ENCODE measurements around the gene ZC3H6.
"Not testable (repeated sequence)": the region's sequence is repeated elsewhere in the genome, so short reads cannot be mapped to it uniquely, and the experiment has no call there.

Gene ZC3H6

DNA sequence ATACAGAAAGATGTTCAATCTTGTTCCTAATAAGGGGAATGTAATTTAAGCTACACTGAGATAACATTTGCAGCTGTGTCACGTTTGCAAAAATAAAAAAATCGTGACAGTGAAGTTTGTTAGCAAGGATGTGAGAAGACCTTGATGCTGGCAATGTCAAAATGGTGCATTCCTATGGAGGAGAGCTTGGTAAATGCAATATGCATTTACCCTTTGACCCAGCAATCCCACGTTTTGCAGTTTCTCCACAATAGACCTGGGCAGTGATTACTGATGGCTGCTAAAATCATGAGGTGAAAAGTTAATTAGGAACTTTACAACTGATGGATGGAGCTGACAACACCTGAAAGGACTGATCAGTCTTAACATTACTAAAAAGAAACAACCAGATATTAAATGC lies 43.1 kb downstream of the ZC3H6 start:
- Mint-ChIP-seq H3K4me1 (ENCODE audit: low read depth in 2 of 2) (no peaks in the 10 kb centered on the region), H3K27ac (no peak overlapping the region), H3K4me3 (no peak overlapping the region), H3K27me3 (no peaks in the 10 kb centered on the region), H3K36me3 (ENCODE audit: insufficient read depth) (peaks cover 32% of the 10 kb centered on the region), H3K9me3 (no peaks in the 10 kb centered on the region)
- no peak for ATAC-seq (replicated peaks)
- no peak for DNase-seq

DNA sequence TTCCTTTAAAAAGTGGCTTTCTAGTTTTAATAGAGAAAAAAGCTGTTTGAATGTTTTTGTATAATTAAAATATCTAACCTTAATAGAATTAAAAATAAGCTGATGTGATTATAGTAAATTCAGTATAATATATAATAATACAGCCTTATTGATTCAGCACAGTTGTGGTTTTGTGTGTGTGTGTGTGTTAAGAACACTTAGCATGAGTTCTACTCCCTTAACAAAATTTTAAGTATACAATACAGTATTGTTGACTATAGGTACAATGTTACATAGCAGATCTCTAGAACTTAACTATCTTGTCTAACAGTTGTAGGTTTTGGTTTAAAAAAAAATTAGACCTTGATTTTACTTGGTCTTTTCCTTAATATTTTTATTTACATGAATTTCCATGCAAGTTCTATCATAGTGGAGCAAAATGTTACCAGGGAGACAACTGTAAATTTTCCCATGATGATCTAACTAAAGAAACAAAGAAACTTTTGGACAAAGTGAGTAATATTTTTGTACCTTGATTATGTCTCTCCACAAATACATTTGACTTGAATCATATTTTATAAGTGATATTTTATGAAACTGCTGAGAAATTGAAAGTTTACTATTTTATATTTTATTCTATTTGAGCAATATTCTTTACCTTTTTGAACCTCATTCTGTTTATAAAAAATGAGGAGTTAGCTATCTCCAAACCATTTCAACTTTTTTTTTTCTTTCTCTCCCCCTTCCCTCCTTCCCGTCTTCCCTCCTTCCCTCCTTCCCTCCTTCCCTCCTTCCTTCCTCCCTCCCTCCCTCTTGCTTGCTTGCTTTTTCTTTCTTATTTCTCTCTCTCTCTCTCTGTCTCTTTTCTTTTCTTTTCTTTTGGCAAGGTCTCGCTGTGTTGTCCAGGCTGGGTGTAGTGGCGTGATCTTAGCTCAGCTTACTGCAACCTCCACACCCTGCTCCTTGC lies 46.3 kb downstream of the ZC3H6 start:
- Mint-ChIP-seq H3K4me1 (ENCODE audit: low read depth in 2 of 2) (no peaks in the 10 kb centered on the region), H3K9me3 (no peaks in the 10 kb centered on the region), H3K4me3 (no peak overlapping the region), H3K36me3 (ENCODE audit: insufficient read depth) (peaks cover 23% of the 10 kb centered on the region), H3K27ac (no peak overlapping the region), H3K27me3 (no peaks in the 10 kb centered on the region)
- no peak for ATAC-seq (replicated peaks)
- DNase-seq: no peak

DNA sequence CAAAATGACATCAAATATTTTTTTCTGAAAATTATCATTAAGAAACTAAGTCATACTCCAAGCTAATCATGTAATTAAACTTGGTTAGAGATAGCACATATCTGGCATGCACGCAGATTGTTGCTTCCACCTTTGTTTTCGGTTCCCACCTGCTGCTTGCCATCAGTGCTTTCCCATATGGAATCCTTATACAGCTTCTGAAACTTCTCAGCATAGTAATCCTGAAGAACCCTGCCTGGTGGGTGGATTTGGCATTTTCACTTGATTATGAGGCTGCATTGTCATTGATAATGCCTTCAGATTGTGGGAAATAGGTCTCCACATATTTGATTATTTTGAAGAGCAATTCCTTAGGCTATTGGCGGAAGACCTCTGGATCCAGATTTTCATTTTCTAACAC lies 47.5 kb downstream of the ZC3H6 start:
- no peak overlapping the region for H3K4me3 Mint-ChIP-seq
- no peaks in the 10 kb centered on the region for H3K4me1 Mint-ChIP-seq (ENCODE audit: low read depth in 2 of 2)
- no peaks in the 10 kb centered on the region for H3K9me3 Mint-ChIP-seq
- DNase-seq: no peak
- H3K27me3 Mint-ChIP-seq: no peaks in the 10 kb centered on the region
- peaks cover 22% of the 10 kb centered on the region for H3K36me3 Mint-ChIP-seq (ENCODE audit: insufficient read depth)
- no peak for ATAC-seq (replicated peaks)
- peak overlapping the region in 1 of 2 donors; percentile 10 for H3K27ac Mint-ChIP-seq

DNA sequence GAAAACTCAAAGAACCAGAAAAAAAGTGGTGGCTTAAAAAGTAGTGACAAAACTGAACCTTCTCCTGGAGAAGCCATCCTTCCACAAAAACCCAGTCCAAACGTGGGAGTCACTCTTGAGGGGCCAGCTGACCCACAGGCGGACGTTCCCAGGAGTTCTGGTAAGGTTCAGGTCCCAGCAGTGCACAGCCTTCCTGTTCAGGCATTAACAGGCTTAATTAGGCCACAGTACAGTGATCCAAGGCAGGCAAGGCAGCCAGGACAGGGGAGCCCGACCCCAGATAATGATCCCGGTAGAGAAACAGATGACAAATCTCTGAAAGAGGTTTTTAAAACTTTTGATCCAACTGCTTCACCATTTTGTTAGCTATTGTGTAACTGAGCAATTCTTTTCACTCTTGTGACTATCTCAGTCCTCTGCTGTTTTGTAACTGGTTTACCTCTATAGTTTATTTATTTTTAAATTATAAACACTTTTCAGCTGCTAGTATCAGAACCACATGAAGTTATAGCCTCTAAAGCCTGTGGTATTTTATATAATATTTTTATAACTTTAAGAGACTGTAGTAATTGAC lies 56.8 kb downstream of the ZC3H6 start:
- DNase-seq: no peak
- Mint-ChIP-seq H3K4me1 (ENCODE audit: low read depth in 2 of 2) (no peaks in the 10 kb centered on the region), H3K9me3 (no peaks in the 10 kb centered on the region), H3K27me3 (no peaks in the 10 kb centered on the region), H3K4me3 (no peak overlapping the region), H3K27ac (peak overlapping the region in 1 of 2 donors; percentile 82), H3K36me3 (ENCODE audit: insufficient read depth) (peaks cover 3% of the 10 kb centered on the region)
- no peak for ATAC-seq (replicated peaks)

GRCh38 chr2:112335600-112335999 lies 60.2 kb downstream of the ZC3H6 start:
- no peaks in the 10 kb centered on the region for H3K36me3 Mint-ChIP-seq (ENCODE audit: insufficient read depth)
- no peak for DNase-seq

GRCh38 chr2:112339986-112340385 lies 64.6 kb downstream of the ZC3H6 start:
- no peak for DNase-seq
- Mint-ChIP-seq H3K4me3 (no peak overlapping the region), H3K27me3 (no peaks in the 10 kb centered on the region), H3K4me1 (ENCODE audit: low read depth in 2 of 2) (peaks cover 3 to 4% of the 10 kb centered on the region in 2 donors), H3K36me3 (ENCODE audit: insufficient read depth) (no peaks in the 10 kb centered on the region), H3K27ac (peak overlapping the region in 1 of 2 donors; percentile 23), H3K9me3 (no peaks in the 10 kb centered on the region)
- ATAC-seq (replicated peaks): no peak

More at GRCh38 chr2:112335600-112335999, 60.2 kb downstream of the ZC3H6 start:
- H3K9me3 Mint-ChIP-seq: no peaks in the 10 kb centered on the region
- no peaks in the 10 kb centered on the region for H3K27me3 Mint-ChIP-seq
- no peak overlapping the region for H3K27ac Mint-ChIP-seq
- H3K4me3 Mint-ChIP-seq: no peak overlapping the region
- ATAC-seq (replicated peaks): no peak
- H3K4me1 Mint-ChIP-seq (ENCODE audit: low read depth in 2 of 2): no peaks in the 10 kb centered on the region

DNA sequence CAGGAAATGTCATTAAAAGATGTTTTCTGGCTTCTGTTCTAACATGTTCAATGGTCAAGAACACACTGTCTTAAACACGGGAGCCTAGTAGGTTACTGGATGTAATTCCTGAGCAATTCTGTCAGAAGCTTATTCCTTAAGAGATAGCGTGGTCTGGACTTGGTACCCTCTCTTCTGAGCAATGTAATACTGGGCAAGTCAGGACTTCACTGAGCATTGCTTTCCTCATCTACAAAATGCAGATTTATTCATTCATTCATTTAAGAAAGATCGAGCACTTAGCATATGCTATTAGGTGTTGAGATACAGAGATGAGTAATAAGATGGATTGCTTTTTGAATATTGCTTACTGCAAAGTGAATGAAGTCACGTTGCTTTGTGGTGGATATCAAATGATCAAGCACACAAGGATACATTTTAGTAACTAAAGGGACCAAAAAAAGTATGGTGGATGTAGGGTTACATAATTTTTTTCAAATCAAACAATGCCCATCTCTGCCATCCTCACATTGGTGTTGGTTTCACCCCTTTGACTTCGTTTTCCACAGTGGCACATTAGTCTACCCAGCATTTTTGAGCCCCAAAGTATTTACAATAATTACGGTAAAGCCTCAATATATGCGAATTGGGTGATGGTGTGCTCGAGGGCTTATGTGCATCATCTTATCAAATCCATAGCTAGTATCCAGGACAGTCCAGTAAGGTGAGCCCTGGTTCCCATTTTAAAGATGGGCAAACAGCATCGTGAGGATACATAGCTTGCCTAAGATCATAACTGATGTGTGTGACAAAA lies 65.3 kb downstream of the ZC3H6 start:
- Mint-ChIP-seq H3K4me1 (ENCODE audit: low read depth in 2 of 2) (peaks cover 3 to 6% of the 10 kb centered on the region in 2 donors), H3K4me3 (no peak overlapping the region), H3K27me3 (no peaks in the 10 kb centered on the region), H3K27ac (peak overlapping the region in 1 of 2 donors; percentile 23), H3K9me3 (no peaks in the 10 kb centered on the region), H3K36me3 (ENCODE audit: insufficient read depth) (no peaks in the 10 kb centered on the region)
- ATAC-seq (replicated peaks): no peak
- DNase-seq: no peak

DNA sequence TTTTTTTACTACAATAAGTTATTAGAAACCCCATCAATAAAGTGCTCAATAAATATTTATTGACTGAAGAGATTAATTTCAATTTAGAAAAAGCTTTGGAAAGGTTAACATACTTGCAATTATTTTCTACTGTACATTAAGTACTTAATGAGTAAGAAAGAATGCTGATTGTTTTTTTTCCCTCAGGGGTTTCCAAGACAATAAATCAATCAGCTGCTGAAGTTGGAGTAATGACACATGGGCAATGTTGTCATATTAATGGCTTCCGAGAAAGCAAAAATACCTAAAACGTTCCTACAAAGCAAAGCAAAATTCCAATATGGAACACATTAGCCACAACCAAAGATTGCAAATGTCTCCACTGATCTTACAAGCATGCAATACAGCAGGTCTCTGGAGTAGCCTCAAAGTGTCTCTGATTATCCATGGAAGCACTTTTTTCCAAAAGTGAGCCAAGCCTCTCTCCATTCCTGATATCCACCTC lies 66.7 kb downstream of the ZC3H6 start:
- DNase-seq (no peak), ATAC-seq (replicated peaks) (no peak)
- H3K4me1 Mint-ChIP-seq (ENCODE audit: low read depth in 2 of 2): peaks cover 3 to 6% of the 10 kb centered on the region in 2 donors

DNA sequence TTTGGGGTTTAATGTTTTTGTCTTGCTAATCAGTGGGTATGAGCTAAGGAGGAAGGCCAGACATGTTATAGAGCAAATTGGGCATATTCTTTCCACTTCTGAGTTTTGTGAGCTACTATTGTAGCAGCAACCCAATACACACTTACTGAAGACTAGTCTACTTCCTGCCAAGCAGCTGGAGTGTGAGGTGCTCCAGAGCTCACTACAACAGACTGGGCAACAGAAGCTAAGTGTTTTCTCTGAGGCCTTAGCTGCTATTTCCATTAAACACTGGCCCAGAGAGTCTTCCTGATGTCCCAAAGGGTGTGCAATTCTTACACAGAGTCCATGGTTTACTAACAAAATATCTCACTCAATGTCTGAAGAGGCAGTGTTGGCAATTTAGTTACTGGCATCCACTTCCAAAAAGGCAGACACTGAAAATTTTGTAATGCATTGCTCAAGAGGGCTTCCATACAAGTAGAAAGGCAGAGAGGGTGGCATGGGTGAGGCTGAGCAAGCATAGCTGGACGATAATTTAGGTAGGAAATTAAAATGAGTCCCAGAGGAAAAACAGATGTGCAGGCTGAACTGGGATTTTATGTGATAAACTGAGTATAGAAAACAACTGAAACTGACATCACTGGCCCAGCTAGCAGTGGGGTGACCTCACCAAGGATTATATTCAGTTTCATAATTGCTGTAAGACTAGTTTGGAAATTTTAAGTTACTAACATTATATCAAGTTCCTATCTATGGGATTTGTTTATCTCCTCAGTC lies 68.6 kb downstream of the ZC3H6 start:
- Mint-ChIP-seq H3K36me3 (ENCODE audit: insufficient read depth) (peaks cover 4% of the 10 kb centered on the region), H3K27me3 (no peaks in the 10 kb centered on the region), H3K27ac (no peak overlapping the region), H3K4me3 (no peak overlapping the region), H3K9me3 (no peaks in the 10 kb centered on the region), H3K4me1 (ENCODE audit: low read depth in 2 of 2) (peaks cover 3 to 6% of the 10 kb centered on the region in 2 donors)
- ATAC-seq (replicated peaks) (no peak), DNase-seq (no peak)

More for the DNA sequence above, 66.7 kb downstream of the ZC3H6 start:
- no peaks in the 10 kb centered on the region for H3K9me3 Mint-ChIP-seq
- no peak overlapping the region for H3K4me3 Mint-ChIP-seq
- H3K36me3 Mint-ChIP-seq (ENCODE audit: insufficient read depth): peaks cover 4% of the 10 kb centered on the region
- no peak overlapping the region for H3K27ac Mint-ChIP-seq
- no peaks in the 10 kb centered on the region for H3K27me3 Mint-ChIP-seq

DNA sequence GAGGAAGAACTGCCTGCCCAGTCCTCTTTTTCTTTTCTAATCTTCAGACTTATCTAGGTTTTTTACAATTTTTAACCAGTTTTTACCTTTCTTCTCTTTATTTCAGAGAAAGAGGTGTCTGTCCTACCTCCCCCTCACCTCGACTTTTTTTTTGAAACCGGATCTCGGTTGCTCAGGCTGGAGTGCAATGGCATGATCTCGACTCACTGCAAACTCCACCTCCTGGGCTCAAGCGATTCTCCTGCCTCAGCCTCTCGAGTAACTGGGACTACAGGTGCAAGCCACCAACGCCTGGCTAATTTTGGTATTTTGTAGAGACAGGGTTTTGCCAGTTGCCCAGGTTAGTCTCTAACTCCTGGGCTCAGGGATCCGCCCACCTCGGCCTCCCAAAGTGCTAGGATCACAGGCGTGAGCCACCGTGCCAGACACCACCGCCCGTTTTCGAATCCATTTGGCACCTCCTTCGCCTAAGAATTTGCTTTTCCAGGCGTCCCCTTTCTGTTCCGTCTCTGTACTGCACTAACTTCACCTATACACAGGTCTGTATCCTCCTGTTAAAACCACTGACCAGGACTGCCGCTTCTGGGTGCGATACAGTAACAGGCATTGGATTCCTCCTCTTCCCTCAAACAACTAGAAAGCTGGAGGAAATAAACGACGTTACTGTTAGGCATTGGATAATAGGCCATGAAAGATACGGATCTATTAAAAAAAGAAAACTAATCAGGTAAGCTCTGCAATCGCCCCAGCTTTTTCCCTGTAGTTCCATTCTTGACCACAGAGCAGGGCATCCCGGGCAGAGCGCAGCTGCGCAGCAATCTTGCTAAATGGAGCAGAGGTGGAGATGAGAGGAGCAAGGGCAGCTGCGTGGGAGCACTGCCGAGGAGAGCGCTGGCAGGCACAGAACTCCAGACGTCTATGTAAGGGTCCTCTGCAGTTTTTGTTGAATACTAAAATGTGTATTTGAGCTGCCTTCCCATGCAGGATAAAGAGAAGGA lies 69.9 kb downstream of the ZC3H6 start:
- H3K27me3 Mint-ChIP-seq: no peaks in the 10 kb centered on the region
- peaks cover 4% of the 10 kb centered on the region for H3K36me3 Mint-ChIP-seq (ENCODE audit: insufficient read depth)
- no peaks in the 10 kb centered on the region for H3K9me3 Mint-ChIP-seq
- H3K4me3 Mint-ChIP-seq: no peak overlapping the region
- peak overlapping the region in 1 of 2 donors; percentile 32 for H3K27ac Mint-ChIP-seq
- H3K4me1 Mint-ChIP-seq (ENCODE audit: low read depth in 2 of 2): peaks cover 3 to 6% of the 10 kb centered on the region in 2 donors
- ATAC-seq (replicated peaks): no peak
- DNase-seq: no peak

DNA sequence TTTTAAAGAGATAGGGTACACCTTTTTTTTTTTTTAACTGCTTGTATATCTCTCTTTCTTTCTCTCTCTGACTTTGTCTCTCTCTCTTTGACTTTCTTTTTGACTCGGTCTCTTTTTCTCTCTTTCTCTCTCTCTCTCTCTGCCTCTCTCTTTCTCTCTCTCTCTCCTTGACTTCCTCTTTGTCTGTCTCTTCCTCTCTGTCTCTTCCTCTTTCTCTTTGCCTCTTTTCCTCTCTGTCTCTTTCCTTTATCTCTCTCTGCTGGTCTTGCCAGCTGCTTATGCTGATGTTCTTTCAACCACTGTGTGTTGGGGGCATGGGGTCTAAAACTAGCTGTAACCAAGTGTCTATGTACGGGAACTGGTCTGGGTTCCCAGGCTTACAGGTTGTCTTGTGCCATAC lies 76.9 kb downstream of the ZC3H6 start:
- not testable (repeated sequence) for H3K36me3 Mint-ChIP-seq (ENCODE audit: insufficient read depth); H3K27me3 Mint-ChIP-seq; ATAC-seq (replicated peaks); DNase-seq; H3K4me3 Mint-ChIP-seq; H3K9me3 Mint-ChIP-seq; H3K4me1 Mint-ChIP-seq (ENCODE audit: low read depth in 2 of 2)
- H3K27ac Mint-ChIP-seq: peak overlapping the region in 1 of 2 donors; percentile 26
